Middle frontal gyrus (tissue), 1 donor: ENCODE data around the gene RCAN3.

ENCODE experiments used
- DNase-seq: peaks from one replicate; pipeline ENCODE4 v3.0.0-alpha.2; 2015; ENCODE audit warnings: low spot score; ENCODE audit errors: extremely low spot score

The RCAN3 gene

DNA sequence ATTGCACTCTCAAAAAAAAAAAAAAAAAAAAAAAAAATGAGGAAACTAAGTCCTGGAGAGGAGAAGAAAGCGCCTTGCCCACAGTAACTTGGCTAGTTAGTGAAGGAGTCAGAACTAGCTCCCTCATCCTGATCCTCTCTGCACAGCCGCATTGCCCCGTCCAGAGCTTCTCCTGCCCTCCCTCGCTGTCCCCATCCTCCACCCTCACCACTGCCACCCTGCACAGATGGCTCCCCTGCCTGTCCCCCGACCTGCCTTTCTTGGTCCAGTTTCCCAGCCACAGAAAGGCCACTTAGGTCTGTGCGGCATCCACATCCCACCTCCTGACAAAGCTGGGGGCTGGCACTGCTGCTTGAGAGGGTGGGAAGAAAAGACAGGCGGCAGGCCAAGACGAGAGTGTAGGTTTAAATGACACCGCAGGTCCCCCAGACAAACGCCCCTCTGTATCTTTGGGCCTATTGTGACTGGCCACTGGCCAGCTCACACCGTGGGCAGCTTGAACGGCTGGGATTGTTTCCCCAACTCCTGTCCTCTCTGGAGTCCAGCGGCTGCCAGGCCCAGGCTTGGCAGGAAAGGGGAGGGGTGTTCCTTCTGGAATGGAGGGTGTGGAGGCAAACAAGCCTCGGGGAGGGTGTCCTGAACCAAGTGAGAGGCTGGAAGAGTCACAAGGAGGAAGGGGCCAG, 73.4 kb downstream of the RCAN3 start:
- no peak for DNase-seq

GRCh38 chr1:24578846-24579245, 76.2 kb downstream of the RCAN3 start:
- no peak for DNase-seq

DNA sequence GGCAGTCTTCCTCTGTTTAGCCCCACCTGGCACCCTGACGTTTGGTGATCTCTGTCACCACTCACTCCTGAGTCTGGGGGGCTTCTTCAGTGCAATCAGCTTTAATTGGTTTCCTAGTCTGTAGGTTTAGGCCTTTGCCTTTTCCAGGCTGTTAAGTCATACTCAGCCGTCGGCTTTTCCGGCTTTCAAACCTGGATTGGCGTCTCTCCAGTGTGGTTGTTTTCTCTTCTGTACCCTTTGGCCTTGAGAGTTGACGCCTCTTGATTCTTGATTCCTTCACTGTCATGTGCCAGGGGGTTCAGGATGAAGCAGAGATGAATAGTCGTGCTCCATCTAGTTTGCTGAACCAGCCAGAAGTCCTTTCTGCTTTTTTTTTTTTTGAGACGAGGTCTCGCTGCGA, 78.1 kb downstream of the RCAN3 start:
- DNase-seq: no peak

- no peak for DNase-seq
These were observed 81.6 kb downstream of the RCAN3 start for GRCh38 chr1:24584171-24584647.

DNA sequence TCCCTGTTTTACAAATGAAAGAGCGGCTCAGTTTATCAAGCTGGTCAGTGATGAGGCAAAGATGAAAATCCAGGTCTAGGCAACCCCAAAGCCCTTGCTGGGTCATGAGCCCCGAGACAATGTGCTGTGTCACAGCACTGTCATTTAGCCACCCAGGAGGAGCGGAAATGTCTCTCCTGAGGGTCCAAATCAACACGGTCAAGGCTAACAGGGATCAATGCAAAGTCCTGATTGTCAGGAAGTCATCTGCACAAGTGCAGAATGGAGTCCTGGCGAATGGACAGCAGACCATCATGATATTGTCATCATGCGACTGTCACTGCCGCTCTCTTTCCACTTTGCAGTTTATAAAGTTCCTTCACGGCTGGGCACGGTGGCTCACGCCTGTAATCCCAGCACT, 83.5 kb downstream of the RCAN3 start:
- no peak for DNase-seq

DNA sequence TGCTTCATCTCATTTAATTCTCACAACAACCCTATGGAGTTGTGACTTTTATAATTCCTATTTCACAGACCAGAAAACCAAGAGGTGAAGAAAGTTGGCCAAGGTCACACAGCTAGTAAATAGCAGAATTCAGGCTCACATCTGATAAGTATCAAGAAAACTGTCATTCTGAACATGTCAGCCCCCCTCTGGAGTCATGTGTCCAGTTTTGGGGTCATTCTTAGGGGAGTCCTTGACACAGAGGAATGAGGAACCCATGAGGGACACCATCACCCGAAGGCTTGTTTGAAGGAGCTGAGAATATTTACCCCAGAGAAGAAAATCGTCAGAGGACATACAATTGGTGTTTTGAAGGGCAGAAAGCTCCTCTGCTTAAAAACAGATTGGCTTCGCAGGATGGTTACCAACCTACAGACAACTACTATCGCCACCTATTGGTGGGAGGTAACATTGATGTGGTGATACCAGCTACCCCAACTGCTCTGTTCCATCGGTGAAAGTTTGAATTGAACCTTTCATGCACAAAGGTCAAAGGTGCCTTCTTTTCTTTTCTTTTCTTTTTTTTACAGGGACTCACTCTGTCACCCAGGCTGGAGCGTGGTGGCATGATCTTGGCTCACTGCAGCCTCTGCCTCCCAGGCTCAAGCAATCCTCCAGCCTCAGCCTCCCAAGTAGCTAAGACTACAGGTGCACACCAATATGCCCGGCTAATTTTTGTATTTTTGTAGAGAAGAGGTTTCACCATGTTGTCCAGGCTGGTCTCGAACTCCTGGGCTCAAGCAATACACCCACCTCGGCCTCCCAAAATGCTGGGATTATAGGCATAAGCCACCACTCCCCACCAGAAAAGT, 84.6 kb downstream of the RCAN3 start:
- DNase-seq: peak; percentile 6

DNA sequence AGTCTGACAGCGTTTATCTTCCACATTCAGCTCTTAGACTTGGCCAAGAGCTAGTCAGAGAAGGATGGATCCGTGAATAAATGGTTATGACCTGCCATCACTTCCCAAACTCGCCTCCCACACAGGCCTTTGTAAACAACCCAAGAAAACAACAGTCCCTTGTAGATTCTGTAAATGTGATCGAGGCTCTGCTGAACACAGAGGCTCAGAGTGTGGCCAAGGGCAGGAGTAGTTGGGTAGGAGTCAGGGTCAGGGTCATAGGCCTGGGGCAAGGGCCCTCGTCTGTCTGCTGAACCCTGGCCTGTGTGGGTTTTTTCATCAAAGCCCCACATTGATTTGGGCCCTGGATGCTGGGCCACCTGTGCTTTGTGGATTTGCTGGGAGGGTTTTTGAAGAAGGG, 85.9 kb downstream of the RCAN3 start:
- no peak for DNase-seq

GRCh38 chr1:24589200-24589599, 86.6 kb downstream of the RCAN3 start:
- DNase-seq: no peak
